BE2C (cell line): Measurements from ENCODE around the gene PARN.

Source experiments
- DNase-seq: peaks from one replicate; pipeline ENCODE4 v3.0.0-alpha.2; 2020
- H3K27me3 ChIP-seq: fragments of 250-450 bp; sonication (Bioruptor Pico); 2 replicates; pipeline ENCODE4 v1.5.1; 2020; ENCODE audit warnings: mild to moderate bottlenecking
- H3K36me3 ChIP-seq: fragments of 250-450 bp; sonication (Bioruptor Pico); 2 replicates; pipeline ENCODE4 v1.5.1; 2020; ENCODE audit warnings: mild to moderate bottlenecking
- H3K4me1 ChIP-seq: fragments of 250-450 bp; sonication (Bioruptor Pico); 2 replicates; pipeline ENCODE4 v1.5.1; 2020
- H3K4me3 ChIP-seq: 2 replicates; pipeline ENCODE4 v1.5.1; 2011; ENCODE audit warnings: low read depth, low read length
- H3K9me3 ChIP-seq: fragments of 250-450 bp; sonication (Bioruptor Pico); 2 replicates; pipeline ENCODE4 v1.5.1; 2020
- TF ChIP-seq, protein P1 (sequence below): IDR thresholded peaks from 2 replicates; pipeline ENCODE4 v1.5.1; 2012; ENCODE audit warnings: mild to moderate bottlenecking, low read depth, low read length

The PARN gene

DNA sequence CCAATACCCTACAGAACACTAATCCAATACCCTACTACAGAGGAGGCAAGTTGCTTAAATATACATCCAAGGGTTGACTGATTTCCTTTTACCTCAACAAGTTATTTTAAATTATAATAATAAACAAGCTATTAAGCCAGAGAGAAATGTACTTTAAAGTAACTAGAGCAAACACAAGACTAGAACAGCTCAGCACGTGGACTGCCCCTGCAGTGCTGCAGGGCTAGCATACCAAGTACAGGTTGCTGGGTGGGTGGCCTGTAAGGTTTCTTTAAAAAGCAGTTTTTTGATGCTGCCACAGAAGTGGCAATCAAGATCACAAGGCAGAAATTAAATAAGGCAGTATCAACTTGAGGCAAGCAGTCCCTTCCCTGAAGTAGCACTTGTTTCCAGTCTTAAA lies 63.5 kb downstream of the PARN start:
- TF ChIP-seq, protein P1, sequence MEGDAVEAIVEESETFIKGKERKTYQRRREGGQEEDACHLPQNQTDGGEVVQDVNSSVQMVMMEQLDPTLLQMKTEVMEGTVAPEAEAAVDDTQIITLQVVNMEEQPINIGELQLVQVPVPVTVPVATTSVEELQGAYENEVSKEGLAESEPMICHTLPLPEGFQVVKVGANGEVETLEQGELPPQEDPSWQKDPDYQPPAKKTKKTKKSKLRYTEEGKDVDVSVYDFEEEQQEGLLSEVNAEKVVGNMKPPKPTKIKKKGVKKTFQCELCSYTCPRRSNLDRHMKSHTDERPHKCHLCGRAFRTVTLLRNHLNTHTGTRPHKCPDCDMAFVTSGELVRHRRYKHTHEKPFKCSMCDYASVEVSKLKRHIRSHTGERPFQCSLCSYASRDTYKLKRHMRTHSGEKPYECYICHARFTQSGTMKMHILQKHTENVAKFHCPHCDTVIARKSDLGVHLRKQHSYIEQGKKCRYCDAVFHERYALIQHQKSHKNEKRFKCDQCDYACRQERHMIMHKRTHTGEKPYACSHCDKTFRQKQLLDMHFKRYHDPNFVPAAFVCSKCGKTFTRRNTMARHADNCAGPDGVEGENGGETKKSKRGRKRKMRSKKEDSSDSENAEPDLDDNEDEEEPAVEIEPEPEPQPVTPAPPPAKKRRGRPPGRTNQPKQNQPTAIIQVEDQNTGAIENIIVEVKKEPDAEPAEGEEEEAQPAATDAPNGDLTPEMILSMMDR = no peak
- Histone ChIP-seq H3K36me3 (no peaks in the 10 kb centered on the region; the same call in 1 of the 2 replicates), H3K9me3 (no peaks in the 10 kb centered on the region), H3K4me1 (no peaks in the 10 kb centered on the region), H3K27me3 (no peaks in the 10 kb centered on the region), H3K4me3 (no peak overlapping the region)
- no peak for DNase-seq

DNA sequence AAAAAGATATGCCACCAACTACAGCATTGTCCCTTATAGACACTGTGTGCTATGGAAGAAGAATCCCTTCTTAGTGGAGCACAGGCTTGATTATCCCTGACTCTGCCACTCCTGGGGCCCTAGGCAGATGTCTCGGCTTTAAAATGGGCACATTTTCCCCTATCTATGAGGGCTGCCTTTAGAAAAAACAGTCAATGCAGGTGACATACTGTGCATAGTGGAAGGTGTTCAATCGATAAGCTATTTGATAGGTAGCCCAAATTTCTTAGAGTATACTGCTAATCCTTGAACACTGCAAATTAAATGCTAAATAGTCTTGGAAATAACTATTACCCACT lies 64.4 kb downstream of the PARN start:
- H3K4me3 ChIP-seq = no peak overlapping the region
- no peak for DNase-seq
- H3K27me3 ChIP-seq = no peaks in the 10 kb centered on the region
- TF ChIP-seq, protein P1 = no peak
- H3K36me3 ChIP-seq = no peaks in the 10 kb centered on the region; the same call in 1 of the 2 replicates
- no peaks in the 10 kb centered on the region for H3K9me3 ChIP-seq
- no peaks in the 10 kb centered on the region for H3K4me1 ChIP-seq

DNA sequence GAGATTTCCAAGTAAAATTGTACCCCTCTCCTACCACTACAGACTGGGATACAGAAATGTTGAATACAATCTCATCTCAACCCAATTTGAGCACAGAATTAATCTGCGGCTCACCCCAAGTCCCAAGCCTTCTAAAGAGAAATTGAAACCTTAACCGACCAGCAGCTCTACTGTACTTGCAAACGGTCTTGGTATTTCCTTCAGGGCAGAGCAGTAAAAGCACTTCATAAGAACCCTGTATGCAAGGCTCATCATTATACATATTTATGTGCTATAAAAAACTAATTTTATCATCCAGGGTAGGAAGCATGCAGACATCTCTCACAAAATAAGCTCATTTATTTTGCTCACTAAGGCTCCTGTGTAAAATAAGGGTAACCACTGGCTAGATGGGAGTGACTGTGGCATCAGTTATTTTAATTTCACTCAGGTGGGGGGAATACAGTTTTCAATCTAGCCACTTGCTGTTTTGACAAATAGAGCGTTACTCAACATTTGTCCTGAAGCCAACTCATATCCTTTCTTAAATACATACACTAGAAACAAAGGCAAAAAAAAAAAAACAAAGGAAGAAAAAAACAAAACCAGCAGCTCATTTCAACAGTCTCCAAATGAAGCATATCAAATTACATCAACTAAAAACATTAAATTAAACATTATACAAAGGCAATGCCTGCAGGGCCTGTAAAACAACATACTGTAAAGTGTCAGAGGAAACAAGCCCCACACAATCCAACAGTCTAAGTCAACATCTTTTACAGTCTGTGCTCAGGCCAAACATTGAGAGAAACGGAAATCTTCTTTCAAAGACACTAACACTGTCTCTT lies 65.0 kb downstream of the PARN start:
- H3K36me3 ChIP-seq = no peaks in the 10 kb centered on the region; the same call in 1 of the 2 replicates
- H3K27me3 ChIP-seq = no peaks in the 10 kb centered on the region
- no peaks in the 10 kb centered on the region for H3K9me3 ChIP-seq
- no peaks in the 10 kb centered on the region for H3K4me1 ChIP-seq
- TF ChIP-seq, protein P1 = no peak
- no peak for DNase-seq
- H3K4me3 ChIP-seq = no peak overlapping the region

DNA sequence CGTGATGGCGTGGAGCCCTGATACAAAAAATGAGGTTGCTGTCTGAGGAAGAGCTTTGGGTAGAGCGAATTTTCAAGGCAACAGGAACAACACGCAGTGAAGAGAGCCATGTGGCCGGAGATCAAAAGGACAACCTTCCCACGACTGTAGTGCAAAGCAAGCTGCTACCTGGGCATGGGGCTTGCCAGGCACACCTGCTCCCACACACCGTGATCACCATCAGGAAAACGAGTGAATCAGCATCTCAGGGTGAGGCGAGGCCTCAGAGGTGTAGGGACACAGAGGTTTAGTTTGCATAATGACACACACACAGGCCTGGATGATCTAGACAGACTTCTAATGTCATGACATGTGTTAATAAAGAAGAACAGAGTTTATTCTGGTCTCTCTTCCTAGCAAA lies 65.7 kb downstream of the PARN start:
- Histone ChIP-seq H3K9me3 (no peaks in the 10 kb centered on the region), H3K27me3 (no peaks in the 10 kb centered on the region), H3K36me3 (no peaks in the 10 kb centered on the region; the same call in 1 of the 2 replicates), H3K4me1 (no peaks in the 10 kb centered on the region), H3K4me3 (no peak overlapping the region)
- TF ChIP-seq, protein P1 = no peak
- no peak for DNase-seq

DNA sequence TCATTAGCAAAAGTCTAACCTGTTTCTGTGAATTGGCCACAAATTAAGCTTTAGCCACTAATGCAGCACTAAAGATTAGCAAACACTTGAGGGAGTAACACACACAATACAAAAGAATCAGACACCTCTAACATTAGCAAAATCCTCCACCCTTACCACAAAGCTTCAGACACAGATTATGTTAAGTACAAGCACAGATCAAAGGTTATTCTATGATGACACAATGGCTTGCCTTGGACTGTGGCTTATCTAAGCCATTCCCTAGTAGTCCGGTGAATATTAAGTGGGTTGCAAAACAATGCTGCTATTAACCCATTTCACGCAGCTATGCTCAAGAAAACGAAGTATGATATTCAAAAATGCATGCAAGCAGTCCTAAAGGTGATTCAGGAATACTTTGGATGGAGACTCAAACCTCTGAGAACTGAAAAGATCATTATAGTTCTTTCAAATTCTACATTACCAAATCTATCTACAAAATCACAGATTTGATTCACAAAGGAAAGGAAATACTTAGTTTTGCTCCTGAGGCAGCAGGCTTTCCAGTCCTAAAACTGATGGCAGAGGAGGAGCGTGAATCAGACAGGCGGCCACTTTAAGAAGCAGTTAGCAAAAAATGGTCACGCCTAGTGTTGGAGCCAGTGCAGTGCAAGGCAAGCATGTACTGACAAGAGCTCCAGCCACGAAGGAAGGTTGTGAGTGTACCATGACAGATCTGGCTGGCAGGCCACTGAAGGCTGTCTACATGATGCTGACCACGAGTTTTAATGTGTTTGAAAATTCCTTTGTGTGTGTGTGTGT lies 67.2 kb downstream of the PARN start:
- DNase-seq = no peak
- H3K9me3 ChIP-seq = no peaks in the 10 kb centered on the region
- H3K4me1 ChIP-seq = no peaks in the 10 kb centered on the region
- TF ChIP-seq, protein P1 = no peak
- no peak overlapping the region for H3K4me3 ChIP-seq
- H3K27me3 ChIP-seq = no peaks in the 10 kb centered on the region
- no peaks in the 10 kb centered on the region; the same call in 1 of the 2 replicates for H3K36me3 ChIP-seq

DNA sequence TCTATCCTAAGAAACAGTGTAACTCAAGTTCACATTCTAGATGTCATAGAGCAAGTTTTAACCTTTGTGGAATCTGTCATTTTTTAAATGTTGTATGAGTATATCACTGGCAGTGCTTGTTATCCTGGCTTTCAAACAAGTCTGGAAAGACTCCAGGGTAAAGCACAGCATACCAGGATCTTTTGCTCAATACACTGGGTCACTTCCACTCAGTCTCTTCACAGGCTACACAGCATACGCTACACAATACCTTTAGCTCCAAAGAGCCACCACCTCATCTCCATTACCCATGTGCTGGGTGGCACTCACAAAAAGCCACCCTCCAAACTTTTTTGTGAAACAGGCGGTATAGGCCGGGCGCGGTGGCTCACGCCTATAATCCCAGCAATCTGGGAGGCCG lies 69.5 kb downstream of the PARN start:
- Histone ChIP-seq H3K36me3 (no peaks in the 10 kb centered on the region), H3K4me1 (no peaks in the 10 kb centered on the region), H3K4me3 (no peak overlapping the region), H3K27me3 (no peaks in the 10 kb centered on the region), H3K9me3 (no peaks in the 10 kb centered on the region)
- no peak for DNase-seq
- TF ChIP-seq, protein P1 = no peak
